ENCODE measurements around the gene CRMP1.
A peak's percentile ranks its signal among the peaks of the same experiment; 100 is the strongest.
"Not testable (repeated sequence)": the region's sequence is repeated elsewhere in the genome, so short reads cannot be mapped to it uniquely, and the experiment has no call there.

CRMP1 gene

DNA sequence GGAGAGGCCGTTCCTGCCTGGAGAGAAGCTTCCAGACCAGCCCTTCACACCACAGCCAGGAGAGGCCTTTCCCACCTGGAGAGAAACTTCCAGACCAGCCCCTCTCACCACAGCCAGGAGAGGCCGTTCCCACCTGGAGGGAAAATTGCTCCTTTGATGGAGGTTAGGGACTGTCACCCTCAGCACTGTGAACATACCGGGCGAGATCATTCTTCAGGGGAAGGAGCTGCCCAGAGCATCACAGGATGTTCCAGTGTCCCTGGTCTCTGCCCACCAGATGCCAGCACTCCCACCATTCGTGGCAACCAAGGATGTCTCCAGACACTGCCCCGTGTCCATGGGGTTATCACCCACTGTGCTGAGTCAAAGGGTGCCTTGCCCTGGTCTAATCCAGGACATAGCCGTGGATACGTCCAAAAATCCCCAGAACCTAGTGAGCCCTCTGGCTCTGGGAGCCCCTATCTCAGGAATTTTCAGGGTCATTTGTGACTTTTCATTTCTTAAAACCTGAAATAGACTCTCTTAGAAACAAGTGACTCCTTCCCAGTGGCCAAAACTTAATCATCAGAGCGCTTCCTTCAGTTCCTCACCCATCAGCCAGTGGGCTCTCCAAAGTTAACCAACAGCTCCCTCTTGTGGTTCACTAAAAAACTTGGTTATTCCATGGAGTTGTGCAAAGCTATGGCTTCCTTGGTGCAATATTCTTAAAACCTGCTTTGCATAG is 80.2 kb downstream of the CRMP1 start:
- peak overlapping the region; percentile 13; the same call in 1 of the 2 replicates for H2AFZ ChIP-seq (ENCODE audit: low read length)
- TF ChIP-seq EZH2phosphoT487 (IDR thresholded peaks at IDR 0.05; ENCODE audit: borderline replicate concordance): no peak
- TF ChIP-seq, protein P1, sequence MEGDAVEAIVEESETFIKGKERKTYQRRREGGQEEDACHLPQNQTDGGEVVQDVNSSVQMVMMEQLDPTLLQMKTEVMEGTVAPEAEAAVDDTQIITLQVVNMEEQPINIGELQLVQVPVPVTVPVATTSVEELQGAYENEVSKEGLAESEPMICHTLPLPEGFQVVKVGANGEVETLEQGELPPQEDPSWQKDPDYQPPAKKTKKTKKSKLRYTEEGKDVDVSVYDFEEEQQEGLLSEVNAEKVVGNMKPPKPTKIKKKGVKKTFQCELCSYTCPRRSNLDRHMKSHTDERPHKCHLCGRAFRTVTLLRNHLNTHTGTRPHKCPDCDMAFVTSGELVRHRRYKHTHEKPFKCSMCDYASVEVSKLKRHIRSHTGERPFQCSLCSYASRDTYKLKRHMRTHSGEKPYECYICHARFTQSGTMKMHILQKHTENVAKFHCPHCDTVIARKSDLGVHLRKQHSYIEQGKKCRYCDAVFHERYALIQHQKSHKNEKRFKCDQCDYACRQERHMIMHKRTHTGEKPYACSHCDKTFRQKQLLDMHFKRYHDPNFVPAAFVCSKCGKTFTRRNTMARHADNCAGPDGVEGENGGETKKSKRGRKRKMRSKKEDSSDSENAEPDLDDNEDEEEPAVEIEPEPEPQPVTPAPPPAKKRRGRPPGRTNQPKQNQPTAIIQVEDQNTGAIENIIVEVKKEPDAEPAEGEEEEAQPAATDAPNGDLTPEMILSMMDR (conservative IDR thresholded peaks at IDR 0.05; ENCODE audit: low read length): peak; percentile 83
- H3F3A ChIP-seq (ENCODE audit: low read depth): no peaks in the 10 kb centered on the region
- H3K36me3 ChIP-seq (ENCODE audit: insufficient read depth, low read length): no peaks in the 10 kb centered on the region
- no peak overlapping the region for H3K4me2 ChIP-seq (ENCODE audit: low read depth, low read length, poor library complexity, severe bottlenecking)
- no peaks in the 10 kb centered on the region for H3K9me3 ChIP-seq (ENCODE audit: insufficient read depth, low read depth, low read length)
- H3K4me1 ChIP-seq (ENCODE audit: insufficient read depth, low read length, poor library complexity, severe bottlenecking): no peaks in the 10 kb centered on the region
- H3K9me2 ChIP-seq (replicated peaks; ENCODE audit: low read depth, low read length): no peaks in the 10 kb centered on the region
- no peaks in the 10 kb centered on the region for H4K20me1 ChIP-seq (ENCODE audit: insufficient read depth, low read length, poor library complexity, severe bottlenecking)
- no peak overlapping the region for H3K9ac ChIP-seq (ENCODE audit: low read depth, low read length, poor library complexity, severe bottlenecking)
- H3K27me3 ChIP-seq (ENCODE audit: insufficient read depth, low read length, poor library complexity, severe bottlenecking): no peaks in the 10 kb centered on the region
- H3K79me2 ChIP-seq (ENCODE audit: insufficient read depth, low read length): no peaks in the 10 kb centered on the region
- no peak overlapping the region for H3K4me3 ChIP-seq (ENCODE audit: low read length, poor library complexity, severe bottlenecking)

DNA sequence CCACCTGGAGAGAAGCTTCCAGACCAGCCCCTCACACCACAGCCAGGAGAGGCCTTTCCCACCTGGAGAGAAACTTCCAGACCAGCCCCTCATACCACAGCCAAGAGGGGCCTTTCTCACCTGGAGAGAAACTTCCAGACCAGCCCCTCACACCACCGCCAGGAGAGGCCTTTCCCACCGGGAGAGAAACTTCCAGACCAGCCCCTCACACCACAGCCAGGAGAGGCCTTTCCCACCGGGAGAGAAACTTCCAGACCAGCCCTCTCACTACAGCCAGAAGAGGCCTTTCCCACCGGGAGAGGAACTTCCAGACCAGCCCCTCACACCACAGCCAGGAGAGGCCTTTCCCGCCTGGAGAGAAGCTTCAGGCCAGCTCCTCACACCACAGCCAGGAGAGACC is 80.8 kb downstream of the CRMP1 start:
- not testable (repeated sequence) for H3K4me2 ChIP-seq (ENCODE audit: low read depth, low read length, poor library complexity, severe bottlenecking); H3K9ac ChIP-seq (ENCODE audit: low read depth, low read length, poor library complexity, severe bottlenecking); H3K4me3 ChIP-seq (ENCODE audit: low read length, poor library complexity, severe bottlenecking); H3K4me1 ChIP-seq (ENCODE audit: insufficient read depth, low read length, poor library complexity, severe bottlenecking); H2AFZ ChIP-seq (ENCODE audit: low read length); H3K9me2 ChIP-seq (replicated peaks; ENCODE audit: low read depth, low read length); H3K27me3 ChIP-seq (ENCODE audit: insufficient read depth, low read length, poor library complexity, severe bottlenecking); H3F3A ChIP-seq (ENCODE audit: low read depth); H3K9me3 ChIP-seq (ENCODE audit: insufficient read depth, low read depth, low read length); H3K36me3 ChIP-seq (ENCODE audit: insufficient read depth, low read length); H3K79me2 ChIP-seq (ENCODE audit: insufficient read depth, low read length); H4K20me1 ChIP-seq (ENCODE audit: insufficient read depth, low read length, poor library complexity, severe bottlenecking)

DNA sequence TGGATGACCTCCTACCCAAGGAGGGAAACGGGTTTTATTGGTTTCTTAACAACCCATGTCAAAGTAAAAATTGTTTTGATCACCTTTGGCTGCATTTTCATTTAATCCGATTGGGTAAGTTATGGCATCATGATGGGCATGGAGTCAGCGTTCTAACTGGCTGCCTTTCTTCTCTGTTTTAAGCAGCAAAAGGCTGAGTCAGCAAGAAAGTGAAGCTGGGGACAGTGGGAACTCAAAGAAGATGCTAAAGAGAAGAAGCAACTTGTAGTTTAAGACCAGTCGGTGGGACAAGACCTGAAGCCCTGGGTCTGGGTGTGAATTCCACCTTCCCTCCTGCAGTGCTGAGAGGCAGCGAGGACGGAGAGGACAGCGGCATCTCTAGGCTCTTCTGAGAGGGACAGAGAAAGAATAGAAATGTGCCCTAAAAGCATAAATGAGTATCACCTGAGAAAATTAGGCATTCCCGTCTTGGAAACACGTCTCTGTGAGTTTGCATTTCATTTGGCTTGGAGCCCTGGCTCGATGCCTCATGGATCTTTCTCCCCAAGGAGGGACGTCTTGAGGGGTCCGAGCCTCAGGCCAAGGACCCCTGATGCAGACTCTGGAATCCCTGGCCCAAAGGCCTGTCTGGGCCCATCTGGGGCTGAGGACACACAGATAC is 82.0 kb downstream of the CRMP1 start:
- no peaks in the 10 kb centered on the region for H4K20me1 ChIP-seq (ENCODE audit: insufficient read depth, low read length, poor library complexity, severe bottlenecking)
- H3K36me3 ChIP-seq (ENCODE audit: insufficient read depth, low read length): no peaks in the 10 kb centered on the region

More for the DNA sequence above, 82.0 kb downstream of the CRMP1 start:
- no peaks in the 10 kb centered on the region for H3K79me2 ChIP-seq (ENCODE audit: insufficient read depth, low read length)
- no peak overlapping the region for H3K4me2 ChIP-seq (ENCODE audit: low read depth, low read length, poor library complexity, severe bottlenecking)
- no peaks in the 10 kb centered on the region for H3K9me3 ChIP-seq (ENCODE audit: insufficient read depth, low read depth, low read length)
- no peaks in the 10 kb centered on the region for H3F3A ChIP-seq (ENCODE audit: low read depth)
- H3K27me3 ChIP-seq (ENCODE audit: insufficient read depth, low read length, poor library complexity, severe bottlenecking): no peaks in the 10 kb centered on the region
- no peak overlapping the region for H2AFZ ChIP-seq (ENCODE audit: low read length)
- no peaks in the 10 kb centered on the region for H3K4me1 ChIP-seq (ENCODE audit: insufficient read depth, low read length, poor library complexity, severe bottlenecking)
- no peak for TF ChIP-seq EZH2phosphoT487 (IDR thresholded peaks at IDR 0.05; ENCODE audit: borderline replicate concordance)
- TF ChIP-seq, protein P1 (conservative IDR thresholded peaks at IDR 0.05; ENCODE audit: low read length): no peak
- no peaks in the 10 kb centered on the region for H3K9me2 ChIP-seq (replicated peaks; ENCODE audit: low read depth, low read length)
- no peak overlapping the region for H3K9ac ChIP-seq (ENCODE audit: low read depth, low read length, poor library complexity, severe bottlenecking)
- H3K4me3 ChIP-seq (ENCODE audit: low read length, poor library complexity, severe bottlenecking): no peak overlapping the region

Measured in Loucy (cell line).